ENCODE measurements around the gene RIOK2.

Gene RIOK2

DNA sequence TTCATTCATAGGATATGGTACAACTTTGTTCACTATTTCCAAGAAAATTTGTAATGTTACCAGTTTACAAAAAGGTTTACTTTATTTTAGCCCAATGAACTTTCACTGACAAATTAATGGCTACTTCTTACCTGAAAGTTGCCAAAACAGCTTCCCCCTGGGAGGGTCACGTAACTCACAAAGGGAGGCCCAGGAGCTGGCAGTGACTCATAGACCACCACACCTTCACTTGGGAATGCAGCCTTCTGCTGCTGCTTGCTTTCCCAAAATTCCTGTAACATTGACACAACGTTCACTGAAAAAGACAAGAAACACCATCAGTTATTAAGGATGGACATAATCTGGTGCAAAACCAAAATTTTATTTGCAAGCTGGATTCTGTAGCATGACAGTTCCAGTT lies 58.7 kb downstream of the RIOK2 start:
- no peak for DNase-seq (ENCODE audit: low spot score)

GRCh38 chr5:97121848-97122247 lies 61.2 kb downstream of the RIOK2 start:
- no peak for DNase-seq (ENCODE audit: low spot score)

DNA sequence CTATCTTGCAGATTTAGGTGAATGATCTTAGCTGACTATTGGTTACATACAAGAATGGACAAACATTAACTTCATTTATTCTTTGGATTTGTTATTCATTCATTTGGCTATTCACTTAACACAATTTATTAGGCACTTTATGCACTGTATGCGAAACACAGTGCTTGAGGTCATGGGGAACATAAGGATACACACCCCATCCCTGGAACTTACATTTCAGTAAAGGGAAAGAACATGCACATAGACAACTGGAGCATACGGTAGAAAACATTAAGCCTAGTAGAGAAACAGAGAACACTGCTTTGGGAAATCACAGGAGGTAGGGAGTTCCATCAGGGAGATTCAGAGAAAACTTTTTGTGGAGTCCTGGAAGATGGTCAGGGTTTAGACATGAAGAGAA lies 62.9 kb downstream of the RIOK2 start:
- no peak for DNase-seq (ENCODE audit: low spot score)

DNA sequence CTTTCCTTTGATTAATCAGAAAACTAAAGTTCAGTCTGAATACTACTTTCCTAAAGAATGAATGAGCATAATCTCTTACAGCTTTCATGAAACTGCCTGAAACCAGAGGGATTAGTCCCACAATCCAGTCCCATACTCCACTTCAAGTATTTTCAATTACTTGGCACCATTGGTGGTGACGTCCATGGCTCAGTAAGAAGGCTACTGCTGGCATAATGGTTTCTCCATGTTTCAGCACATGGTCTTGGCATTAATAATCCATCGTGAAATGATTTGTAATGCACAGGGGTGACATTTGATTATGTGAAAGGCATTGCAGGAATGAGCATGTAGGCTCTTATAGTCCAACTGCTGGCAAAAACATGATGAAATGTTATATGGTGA lies 64.0 kb downstream of the RIOK2 start:
- no peak for DNase-seq (ENCODE audit: low spot score)

- DNase-seq (ENCODE audit: low spot score), result no peak
Measured at GRCh38 chr5:97118261-97119006, 64.6 kb downstream of the RIOK2 start.

DNA sequence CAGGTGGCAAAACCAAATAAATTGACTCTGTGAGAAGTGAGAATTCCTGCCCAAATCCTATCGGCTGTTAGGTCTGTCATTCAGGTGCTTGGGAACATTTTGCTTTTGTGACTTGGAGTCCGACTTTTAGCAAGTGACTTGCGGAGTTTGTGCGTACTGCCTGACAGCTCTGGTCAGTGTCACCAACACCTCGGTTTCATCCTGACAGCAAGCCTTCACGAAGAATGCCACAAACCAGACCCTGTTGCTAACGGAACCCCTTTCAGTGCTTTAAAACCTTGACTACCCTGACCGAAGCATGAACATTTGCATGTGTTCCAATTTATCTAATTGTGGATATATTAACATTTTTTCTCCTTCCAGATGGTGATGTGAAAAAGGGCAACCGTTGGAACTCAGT lies 67.1 kb downstream of the RIOK2 start:
- no peak for DNase-seq (ENCODE audit: low spot score)

DNA sequence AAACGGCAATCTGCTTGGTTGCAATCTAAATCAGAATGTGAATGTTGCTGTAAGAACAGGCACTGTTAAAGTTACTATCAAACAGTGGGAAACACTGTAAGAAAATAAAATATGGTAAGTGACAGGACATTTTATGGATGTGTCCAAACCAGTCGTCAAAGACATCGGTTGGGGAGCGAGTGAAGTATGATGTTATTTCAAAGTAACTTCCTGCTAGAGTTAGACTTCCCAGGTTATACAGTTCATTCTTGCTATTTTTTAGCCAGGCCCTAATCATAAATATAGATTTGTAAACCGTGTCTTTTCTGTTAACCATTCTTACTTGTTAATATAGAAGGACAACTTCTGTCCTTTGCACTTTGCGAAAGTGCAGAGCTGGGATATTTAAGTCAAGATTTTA lies 70.8 kb downstream of the RIOK2 start:
- DNase-seq (ENCODE audit: low spot score), result no peak

- no peak for DNase-seq (ENCODE audit: low spot score)
Measured at GRCh38 chr5:97111616-97112015, 71.4 kb downstream of the RIOK2 start.

DNA sequence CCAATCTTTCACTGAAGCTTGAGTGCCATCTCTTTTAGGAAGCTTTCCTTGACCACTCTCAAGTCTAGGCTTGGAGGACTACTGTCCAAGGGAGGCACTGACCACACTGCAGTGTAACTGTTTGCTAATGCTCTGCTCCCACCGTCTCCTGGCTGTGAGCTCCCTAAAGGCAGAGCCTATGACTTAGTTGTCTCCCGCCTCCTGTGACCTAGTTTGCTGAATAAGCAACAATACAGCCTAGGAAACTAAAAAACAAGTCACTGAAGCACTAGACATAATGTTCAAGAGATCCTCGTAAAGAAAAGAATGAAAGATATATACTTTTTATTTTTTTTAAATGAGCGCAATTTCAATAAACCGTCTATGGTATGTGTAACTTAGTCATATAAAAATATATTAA lies 72.0 kb downstream of the RIOK2 start:
- DNase-seq (ENCODE audit: low spot score), result peak; percentile 21

Measured in Ammon's horn (tissue), 1 donor.